Stimulated activated CD4-positive, alpha-beta T cell treated with anti-CD3 and anti-CD28 coated beads, Interleukin-12 subunit alpha, Interleukin-12 subunit beta, amount 100 ng/mL, for 24 hours (primary cell): ENCODE results near the gene SLX4IP.

Source experiments
- DNase-seq, 2 experiments: peaks; one replicate each; pipeline ENCODE4 v3.0.0-alpha.2; 2020; ENCODE audit warnings: low read depth in 2 of 2

The SLX4IP gene

DNA sequence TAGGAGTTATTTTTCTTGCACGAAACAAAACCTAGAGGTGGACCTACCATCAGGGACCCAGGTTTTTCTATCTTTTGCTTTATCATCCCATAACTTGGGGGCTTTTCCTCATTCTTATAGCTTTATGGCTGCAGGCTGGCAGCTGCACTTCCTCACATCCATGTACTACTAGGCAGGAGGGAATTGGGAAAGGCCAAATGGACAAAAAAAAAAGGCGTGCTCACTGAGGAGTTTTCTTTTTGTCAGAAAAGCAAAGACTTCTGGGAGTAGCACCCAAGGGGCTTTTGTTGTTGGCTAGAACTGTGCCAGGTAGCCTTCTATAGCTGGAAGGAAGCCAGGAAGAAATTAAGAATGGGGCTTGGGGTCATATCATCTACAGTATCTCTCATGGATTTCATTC is 61.4 kb downstream of the SLX4IP start:
- no peak for DNase-seq

DNA sequence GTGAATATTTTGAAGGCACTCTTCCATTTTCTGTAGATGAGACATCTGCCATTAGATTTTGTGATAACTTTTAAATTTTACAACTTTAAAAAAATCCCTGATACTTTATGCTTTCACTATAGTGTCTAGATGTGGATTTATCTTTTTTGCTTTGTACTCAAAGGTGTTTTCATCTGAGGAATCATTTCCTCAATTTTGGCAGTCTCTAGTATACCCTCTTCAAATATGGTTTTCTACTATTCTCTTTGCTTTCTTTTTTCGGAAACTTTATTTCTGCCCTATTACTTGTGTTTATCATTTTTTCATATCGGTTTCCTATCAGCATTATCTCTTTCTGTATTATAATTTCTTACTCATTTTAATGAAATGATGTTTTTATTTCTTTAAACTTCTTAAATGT is 62.2 kb downstream of the SLX4IP start:
- DNase-seq: no peak

DNA sequence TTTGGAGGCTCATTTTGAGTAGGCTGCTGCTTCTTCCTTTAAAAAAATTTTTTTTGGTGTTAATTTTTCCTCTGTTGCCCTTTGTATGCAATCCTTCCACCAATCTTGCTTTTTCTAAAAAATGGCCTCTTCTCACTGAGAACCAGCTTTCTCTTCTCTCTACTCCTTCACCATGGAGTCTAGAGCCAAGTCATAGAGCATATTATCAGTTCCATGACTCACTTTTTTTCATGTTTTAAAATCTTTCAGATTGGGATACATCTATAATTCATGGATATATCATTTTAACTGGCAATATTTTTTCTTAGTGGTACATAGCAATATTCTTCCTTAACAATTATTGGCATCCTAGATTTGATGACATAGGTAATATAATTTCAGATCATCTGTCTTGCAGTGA is 62.7 kb downstream of the SLX4IP start:
- DNase-seq: no peak

DNA sequence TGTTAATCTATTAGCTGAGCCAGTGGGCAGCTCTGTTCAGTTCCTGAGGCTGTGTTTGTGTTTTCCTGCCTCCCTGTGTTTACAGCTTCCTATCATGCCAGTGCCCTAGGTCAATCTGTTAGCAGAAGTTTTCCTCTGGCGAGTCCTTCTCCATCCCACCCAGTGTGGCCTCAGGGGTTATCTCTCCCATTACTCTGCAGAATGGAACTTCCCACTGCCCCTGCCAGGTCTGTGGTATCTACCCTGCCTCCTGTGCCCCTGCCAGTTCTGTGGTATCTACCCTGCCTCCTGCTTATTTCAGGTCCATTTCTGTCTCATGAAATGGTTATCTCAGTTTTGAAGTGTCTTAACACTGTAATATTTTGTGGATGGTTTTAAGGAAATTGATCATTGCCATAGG is 63.1 kb downstream of the SLX4IP start:
- no peak for DNase-seq

DNA sequence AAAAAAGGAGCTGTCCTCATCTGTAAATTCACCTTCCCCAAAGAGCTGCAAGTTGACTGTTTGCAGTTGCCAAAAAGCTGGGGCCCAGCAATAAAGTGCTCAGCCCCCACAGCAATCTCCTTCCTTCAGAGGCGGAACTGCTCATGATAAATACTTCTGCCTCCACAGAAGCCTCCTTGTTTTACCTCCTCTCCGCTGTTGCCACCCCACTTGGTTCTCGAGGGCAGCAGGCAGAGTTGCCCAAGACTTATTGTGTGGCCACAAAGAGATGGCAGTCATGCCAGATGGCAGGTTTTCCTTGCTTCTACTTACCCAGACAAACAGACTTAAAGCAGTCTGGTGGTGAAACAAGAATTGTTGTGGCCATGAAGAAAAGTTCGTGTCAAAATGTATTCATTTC is 66.3 kb downstream of the SLX4IP start:
- no peak for DNase-seq

DNA sequence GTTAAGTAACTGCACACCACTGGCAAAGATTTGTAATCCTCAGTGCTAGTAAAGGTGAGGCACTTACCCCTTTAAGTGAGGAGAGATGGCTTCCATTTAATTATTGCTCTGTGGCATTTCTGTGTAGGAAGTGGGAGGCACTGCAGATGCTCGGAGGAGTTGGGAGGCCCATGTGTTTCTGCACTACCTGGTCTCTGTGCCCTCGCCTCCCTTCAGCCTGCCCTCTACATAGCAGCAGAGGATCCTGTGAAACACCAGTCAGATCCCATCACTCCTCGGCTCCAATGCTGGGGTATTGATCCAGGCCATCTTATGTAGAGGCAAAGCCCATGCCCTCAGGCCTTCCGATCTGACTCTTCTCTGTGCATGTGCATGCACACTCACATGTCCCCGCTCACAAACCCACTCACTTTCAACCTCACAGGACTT is 67.0 kb downstream of the SLX4IP start:
- DNase-seq: no peak

DNA sequence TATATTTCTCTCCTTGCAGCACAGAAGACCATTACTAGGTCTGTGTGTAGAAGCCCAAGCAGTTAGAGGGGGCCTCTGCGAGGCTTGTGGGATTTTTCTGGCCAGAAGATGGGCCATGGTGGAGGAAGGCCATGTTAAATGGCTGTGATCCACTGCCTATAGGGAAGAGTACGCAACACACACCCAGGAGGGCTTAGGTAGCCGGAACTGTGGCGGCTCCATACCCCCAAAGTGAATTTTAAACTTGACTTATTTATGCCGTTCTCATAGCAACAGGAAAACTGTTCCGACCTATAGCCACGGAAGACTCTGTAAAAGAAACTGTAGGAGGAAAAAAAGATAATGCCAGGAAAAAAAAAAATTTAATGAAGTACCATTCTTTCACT is 69.5 kb downstream of the SLX4IP start:
- DNase-seq: no peak

DNA sequence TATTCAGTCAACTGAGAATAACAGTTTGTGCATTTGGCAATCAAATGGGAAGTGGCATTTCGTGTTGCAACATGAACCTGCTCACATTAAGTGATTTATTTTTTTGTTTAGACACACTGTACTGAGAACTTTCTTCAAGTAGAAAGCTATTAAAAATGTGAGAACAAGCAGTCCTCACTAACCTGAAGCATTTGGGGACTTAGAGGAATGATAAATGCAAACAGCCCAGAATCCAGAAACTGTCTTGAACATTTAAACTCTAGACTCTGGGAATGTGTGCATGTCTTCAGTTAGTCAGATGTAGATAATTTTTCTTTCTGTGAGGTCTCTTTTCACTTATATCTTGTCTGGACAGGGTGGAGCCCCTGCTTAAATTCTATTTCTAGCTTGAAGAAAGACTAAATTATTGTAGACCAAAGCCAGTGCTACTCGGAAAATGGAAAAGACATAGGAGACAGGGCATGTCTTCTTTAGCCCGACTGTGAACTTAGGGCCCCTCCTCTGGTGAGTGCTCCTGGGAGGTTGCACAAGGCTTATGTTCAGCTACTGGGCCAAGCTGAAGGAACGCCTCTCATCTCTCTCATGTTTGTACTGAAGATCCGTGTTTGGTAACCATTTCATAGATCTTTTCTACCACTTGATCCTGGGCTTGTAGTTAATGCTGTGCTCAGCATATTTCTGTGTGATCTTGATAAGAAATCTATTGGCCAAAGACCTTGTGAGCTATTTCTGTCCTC is 70.1 kb downstream of the SLX4IP start:
- DNase-seq: no peak

DNA sequence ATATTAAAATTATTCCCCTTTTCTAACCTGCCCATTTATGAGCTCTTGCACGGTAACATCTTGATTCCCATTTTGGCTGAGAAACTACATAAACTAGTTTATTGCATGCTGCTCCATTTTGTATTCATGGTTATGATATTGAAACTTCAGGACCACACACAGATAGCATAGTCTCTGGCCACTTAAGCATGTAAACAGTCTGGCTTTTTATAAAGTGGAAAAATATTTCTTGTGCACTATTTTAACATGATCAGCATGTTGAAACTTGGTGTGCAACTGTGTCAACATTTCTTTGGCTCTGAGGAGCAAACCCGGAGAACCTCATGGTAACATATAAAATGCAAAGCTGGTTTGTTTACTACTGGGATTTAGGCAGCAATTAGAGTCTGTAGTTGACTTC is 70.7 kb downstream of the SLX4IP start:
- DNase-seq: no peak

DNA sequence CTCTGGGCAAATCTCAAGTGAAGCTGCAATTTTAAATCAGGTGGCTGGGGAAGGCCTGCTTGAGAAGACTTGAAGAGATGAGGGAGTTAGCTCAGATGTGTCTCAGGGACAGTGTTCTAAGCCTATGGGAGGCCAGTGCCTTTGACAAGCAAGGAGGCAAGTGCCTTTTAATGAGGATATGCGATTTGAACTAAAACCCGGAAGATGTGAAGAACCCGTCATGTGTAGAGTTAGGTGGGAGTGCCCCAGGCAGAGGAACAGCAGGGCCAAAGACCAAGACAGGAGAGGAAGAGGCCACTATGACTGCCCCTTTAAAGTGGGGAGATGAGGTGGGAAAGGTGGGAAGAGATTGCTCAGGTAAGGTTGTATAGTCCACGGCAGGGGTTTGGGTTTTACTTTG is 71.9 kb downstream of the SLX4IP start:
- DNase-seq: no peak

DNA sequence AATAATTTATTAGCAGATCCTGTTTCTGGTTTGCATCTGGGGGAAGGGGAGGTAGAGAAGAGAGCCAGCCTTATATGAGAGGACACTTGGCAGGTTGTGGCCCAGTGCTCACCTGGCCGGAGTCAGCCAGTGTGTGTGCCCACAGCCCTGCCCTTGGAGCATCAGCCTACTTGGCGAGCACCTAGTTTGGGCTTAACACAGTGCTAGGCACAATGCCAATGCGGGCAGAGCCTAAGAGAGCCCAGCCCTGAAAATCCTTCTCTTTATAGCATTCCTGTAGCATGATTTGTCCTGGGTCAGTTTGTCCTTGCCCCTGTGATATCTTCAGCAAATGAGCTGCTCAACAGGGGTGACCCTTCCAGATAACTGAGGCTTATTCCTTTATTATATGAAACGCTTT is 73.0 kb downstream of the SLX4IP start:
- DNase-seq: no peak

DNA sequence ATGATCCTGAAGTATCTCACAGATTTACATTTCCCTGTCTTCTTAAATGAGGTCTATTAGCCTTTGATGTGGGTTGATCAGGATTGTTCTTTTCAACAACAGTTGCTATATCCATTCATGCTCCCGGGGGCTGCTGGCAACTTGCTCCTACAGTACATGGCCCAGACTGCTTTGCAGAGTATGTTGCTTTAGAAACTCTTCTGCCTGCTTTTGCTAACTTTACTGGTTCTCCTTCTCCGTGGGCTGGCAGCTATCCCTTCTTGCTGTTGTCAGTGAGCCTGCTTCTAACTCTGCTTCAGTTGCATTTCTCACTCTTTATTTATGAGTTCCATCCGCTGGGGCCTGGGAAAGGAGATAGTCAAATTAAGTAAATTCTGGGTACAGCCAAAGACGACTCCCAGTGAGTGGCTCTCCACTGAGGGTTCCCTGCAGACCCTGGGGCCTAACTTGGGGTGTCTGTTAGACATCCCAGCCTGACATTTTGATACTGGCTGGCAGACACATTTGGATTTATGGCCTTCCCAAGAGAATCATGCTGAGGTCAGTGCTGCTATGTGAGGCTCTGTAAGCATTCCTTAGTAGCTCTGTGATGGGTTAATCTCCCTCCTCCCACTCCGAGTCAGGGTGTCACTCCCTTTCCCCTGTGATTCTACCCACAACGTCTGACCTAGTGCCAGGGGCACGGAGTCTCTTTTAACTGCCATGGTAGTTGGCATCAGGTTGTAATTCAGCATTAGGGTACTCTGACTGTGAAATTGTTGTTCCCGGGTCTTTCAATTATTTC is 73.6 kb downstream of the SLX4IP start:
- no peak for DNase-seq

DNA sequence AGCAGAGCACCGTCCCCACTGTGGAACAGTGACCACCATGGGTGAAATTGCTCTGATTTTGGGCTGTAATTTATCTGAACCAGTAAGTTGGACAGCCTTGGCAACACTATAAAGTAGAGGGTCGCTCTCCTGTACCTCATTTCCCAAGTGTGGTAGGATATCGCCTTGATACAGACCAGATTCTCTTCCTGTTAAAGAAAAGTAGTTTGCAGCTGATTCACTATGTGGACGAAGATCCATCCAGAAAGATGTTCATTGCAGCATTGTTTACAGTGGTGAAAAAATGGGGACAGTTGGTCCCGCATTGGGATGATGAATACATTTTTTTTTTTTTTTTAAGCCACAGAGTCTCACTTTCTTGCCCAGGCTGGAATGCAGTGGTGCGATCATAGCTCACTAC is 74.3 kb downstream of the SLX4IP start:
- DNase-seq: no peak

DNA sequence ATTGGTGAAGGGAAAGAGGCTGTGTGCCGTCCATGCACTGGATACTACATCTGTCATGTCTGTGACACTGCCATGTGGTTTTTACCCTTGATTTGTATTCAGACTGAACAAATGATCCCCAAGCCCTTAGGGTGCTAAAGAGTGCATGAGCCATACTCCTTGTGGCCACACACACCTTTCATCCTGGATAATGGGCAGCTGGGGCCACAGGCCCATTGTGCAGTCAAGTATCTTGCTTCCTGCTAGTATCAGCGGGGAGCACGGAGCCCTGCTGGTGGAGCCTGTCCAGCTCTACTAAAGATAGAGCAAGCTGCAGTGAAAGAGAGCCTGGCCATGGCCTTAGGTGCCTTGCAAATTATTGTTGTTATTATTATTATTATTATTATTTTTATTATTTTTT is 75.1 kb downstream of the SLX4IP start:
- DNase-seq: no peak

DNA sequence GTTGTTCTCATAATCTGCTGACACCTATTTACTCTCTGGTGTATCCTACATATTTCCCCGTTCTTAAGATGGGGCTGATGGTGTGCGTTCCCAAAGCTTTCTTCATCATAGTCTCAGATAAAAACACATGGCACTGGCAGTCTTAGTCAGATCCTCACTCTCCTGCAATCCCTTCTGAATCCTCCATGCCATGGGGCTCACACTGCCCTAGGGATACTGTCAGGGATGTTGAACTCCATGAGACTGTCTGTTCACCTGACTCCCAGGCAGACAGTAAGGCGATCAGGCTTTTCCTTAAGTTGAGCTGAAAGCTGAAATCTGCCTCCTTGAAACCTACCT is 76.0 kb downstream of the SLX4IP start:
- DNase-seq: no peak

DNA sequence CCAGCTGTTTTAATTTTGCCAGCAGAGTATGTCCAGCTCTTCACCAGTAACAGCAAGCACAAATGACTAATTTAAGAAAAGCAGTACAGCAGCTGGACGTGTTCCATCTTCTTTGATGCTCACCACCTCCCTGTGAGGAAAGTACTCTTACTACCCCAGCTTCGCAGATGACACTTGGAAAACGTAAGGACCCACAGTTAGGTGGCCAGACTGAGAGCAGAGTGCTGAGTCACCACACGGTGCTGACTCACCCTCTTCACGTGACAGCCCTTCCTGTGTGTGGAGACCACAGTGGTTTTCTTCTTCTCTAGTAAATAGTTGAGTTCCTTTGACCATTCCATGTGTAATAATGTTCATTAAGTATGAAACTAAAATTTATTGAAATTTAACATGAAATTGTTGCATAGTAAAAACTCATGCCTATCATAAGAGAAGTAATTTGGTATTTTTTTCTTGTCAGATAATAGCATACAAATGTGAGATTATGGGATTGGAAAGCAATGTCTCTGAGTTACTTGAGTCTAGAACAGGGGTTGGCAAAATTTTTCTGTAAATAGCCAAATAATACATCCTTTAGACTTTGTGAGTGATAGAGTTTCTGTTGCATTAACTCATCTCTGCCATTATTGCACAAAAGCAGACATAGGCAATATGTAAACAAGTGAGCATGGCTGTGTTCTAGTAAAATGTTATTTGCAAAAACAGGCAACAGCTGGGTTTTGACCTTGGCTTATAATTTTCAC is 76.6 kb downstream of the SLX4IP start:
- peak; percentile 43 to 52 for DNase-seq

DNA sequence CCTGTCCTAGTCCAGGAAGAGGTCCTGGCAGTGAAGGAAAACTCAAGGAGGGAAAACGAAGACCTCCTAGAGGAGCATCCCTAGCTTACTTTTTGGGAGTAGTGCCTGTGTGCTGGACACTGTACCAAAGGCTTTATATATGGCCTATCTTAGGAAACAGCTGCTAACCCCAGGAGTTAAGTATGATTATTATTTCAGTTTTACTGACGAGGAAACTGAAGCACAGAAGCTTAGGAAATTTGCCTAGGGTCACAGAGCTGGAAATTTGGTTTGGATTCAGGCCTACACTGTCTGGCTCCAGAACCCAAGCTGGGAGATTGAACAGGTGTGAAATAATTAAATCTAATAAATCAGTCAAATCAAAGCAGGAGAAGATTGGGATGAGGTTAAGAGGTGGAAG is 78.0 kb downstream of the SLX4IP start:
- no peak for DNase-seq

DNA sequence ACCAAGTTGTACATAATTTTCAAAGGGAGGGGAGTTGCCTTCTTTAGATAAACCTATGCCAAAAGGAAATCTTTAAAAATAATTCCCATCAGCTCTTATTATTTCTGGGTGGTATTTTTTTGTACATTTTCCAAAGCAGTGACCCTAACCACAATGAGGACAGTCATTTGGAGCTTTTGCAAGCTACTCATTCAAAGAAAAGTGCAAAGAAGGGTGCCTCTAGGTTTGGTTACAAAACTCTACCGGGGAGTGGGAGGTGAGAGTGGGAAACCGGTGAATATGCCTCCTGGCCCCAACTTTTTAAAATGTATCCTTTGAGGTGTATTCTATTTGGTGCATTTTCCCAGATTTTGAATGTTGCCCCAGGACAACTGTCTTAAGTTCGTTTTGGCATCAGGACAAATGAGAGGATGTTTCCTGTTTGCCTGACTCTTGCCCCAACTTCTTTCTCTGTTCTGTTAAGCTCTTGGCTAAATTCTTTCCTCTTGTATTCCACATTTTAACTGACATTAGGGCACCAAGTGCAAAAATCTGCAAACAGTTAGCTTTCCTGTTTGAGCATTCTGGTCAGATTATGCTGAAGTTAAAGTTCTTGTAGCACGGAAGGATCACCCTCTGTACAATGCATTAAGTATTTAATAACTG is 78.9 kb downstream of the SLX4IP start:
- no peak for DNase-seq

DNA sequence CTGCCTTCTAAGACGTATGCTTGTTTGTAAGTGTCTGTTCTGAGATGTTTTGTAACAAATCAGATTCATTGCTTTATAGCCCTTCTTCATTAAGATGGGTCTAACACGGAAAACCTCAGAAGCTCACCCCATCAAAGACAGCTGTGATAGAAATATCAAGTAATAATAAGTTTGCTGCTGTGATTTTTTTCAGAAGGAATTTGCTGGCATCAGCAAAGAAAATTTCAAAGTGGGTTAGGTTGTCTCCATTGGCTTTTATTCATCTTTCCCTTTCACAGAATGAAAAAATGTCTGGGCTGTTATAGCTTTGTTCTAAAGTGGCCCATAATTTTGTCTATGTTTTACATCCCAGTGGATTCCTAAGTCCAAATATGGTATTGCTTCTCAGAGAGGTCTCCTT is 81.4 kb downstream of the SLX4IP start:
- no peak for DNase-seq

DNA sequence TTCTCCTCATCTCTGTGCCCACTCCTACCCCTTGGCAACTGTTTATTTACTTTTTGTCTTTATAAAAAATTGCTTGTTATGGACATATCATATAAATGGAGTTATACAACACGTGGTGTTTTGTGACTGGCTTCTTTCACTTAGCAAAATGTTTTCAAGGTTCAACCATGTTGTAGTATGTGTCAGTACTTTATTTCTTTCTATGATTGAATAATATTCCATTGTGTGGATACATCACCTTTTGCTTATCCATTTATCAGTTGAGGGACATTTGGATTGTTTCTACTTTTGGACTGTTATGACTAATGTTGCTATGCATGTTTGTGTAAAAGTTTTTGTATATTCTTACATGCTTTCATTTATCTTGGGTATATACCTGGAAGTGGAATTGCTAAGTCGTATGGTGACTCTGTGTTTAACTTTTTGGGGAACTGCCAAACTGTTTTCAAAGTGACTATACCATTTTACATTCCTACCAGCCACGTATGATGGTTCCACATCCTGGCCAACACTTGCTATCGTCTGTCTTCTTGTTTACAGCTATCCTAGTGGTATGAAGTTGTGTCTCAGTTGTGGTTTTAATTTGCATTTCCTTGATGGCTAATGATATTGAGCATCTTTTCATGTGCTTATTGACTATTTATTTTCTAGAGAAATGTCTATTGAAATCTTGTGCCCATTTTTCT is 84.4 kb downstream of the SLX4IP start:
- DNase-seq: no peak

DNA sequence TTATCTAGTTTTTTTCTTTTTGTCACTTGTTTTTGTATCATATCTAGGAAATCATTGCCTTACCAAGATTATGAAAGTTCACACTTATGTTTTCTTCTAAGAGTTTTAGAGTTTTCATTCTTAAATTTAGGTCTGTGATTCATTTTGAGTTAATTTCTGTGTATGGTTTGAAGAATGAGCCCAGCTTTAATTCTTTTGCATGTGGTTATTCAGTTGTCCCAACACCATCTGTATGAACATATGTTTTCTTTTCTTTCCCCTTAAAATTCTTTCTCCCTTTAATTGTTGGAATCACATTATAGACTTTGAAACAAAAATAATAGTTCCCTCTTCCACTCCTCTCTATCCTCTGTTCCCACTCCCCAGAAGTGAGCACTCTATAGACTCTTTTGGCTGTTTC is 85.4 kb downstream of the SLX4IP start:
- no peak for DNase-seq
